HepG2 (cell line): ENCODE measurements around the gene CLDN3. TPM values are rescaled to one million over a fixed set of nuclear protein-coding genes. Genes with fewer than 3 reads are reported as not detected.
A peak's percentile ranks its signal among the peaks of the same experiment; 100 is the strongest.

Experiments used
- CHD4 ChIP-seq: fragments of 200-600 bp; sonication (generic); IDR thresholded peaks from 2 replicates; pipeline ENCODE4 v1.7.0; 2017; ENCODE audit warnings: mild to moderate bottlenecking, low read length, borderline replicate concordance
- GATA4 ChIP-seq: sonication (generic); IDR thresholded peaks from 2 replicates; pipeline ENCODE4 v1.6.1; 2016; ENCODE audit warnings: antibody characterized with exemption, low read depth, borderline replicate concordance
- MBD4 ChIP-seq: IDR thresholded peaks from 2 replicates; pipeline ENCODE4 v1.6.1; 2012; ENCODE audit warnings: low read length, inconsistent platforms, borderline replicate concordance
- MEIS1 ChIP-seq: sonication (generic); formaldehyde crosslinking; IDR thresholded peaks from 2 replicates; pipeline ENCODE4 v1.9.0; 2021; ENCODE audit warnings: mild to moderate bottlenecking, missing genetic modification reagents, moderate library complexity, borderline replicate concordance
- MYC ChIP-seq: sonication (generic); formaldehyde crosslinking; IDR thresholded peaks from 2 replicates; pipeline ENCODE4 v1.9.0; 2021; ENCODE audit warnings: missing genetic modification reagents, borderline replicate concordance
- NFIB ChIP-seq: sonication (generic); formaldehyde crosslinking; IDR thresholded peaks from 2 replicates; pipeline ENCODE4 v1.9.0; 2021; ENCODE audit warnings: missing genetic modification reagents, mild to moderate bottlenecking, borderline replicate concordance
- RBM39 ChIP-seq: fragments of 200-400 bp; formaldehyde crosslinking; IDR thresholded peaks from one replicate; pipeline ENCODE4 v1.6.1; 2018; ENCODE audit warnings: antibody characterized with exemption, mild to moderate bottlenecking, low read depth, low read length; ENCODE audit not compliant: poor library complexity, severe bottlenecking
- RNF2 ChIP-seq: fragments of 450-650 bp; conservative IDR thresholded peaks from 2 replicates; pipeline ENCODE4 v1.6.1; 2016; ENCODE audit warnings: low read depth
- SMARCC2 ChIP-seq: fragments of 450-650 bp; IDR thresholded peaks from 2 replicates; pipeline ENCODE4 v1.6.1; 2017; ENCODE audit warnings: antibody characterized with exemption, mild to moderate bottlenecking
- SP5 ChIP-seq: IDR thresholded peaks from 2 replicates; pipeline ENCODE4 v1.6.1; 2016; ENCODE audit warnings: low read depth, borderline replicate concordance
- ZBTB42 ChIP-seq: sonication (generic); formaldehyde crosslinking; IDR thresholded peaks from 2 replicates; pipeline ENCODE4 v1.5.0; 2020; ENCODE audit warnings: mild to moderate bottlenecking, missing genetic modification reagents
- ZNF20 ChIP-seq: sonication (generic); formaldehyde crosslinking; IDR thresholded peaks from 2 replicates; pipeline ENCODE4 v1.4.0; 2020; ENCODE audit warnings: mild to moderate bottlenecking, moderate library complexity, missing genetic modification reagents
- ZNF274 ChIP-seq: sonication (generic); formaldehyde crosslinking; IDR thresholded peaks from 2 replicates; pipeline ENCODE4 v1.5.1; 2020; ENCODE audit warnings: mild to moderate bottlenecking, missing genetic modification reagents
- ZNF282 ChIP-seq: fragments of 450-650 bp; IDR thresholded peaks from 2 replicates; pipeline ENCODE4 v1.6.1; 2018; ENCODE audit not compliant: partially characterized antibody
- ZNF430 ChIP-seq: sonication (generic); formaldehyde crosslinking; IDR thresholded peaks from 2 replicates; pipeline ENCODE4 v1.9.0; 2021; ENCODE audit warnings: mild to moderate bottlenecking, missing genetic modification reagents
- ZNF562 ChIP-seq: sonication (generic); formaldehyde crosslinking; IDR thresholded peaks from 2 replicates; pipeline ENCODE4 v1.8.0; 2022; ENCODE audit warnings: missing genetic modification reagents, borderline replicate concordance
- ZNF792 ChIP-seq: IDR thresholded peaks from 2 replicates; pipeline ENCODE4 v1.6.1; 2016
- ZNF879 ChIP-seq: sonication (generic); formaldehyde crosslinking; IDR thresholded peaks from 2 replicates; pipeline ENCODE4 v1.8.1; 2023; ENCODE audit warnings: missing genetic modification reagents
- polyA plus RNA-seq, 8 experiments: library from polyadenylated mRNA; depleted of rRNA in 3 of 8; stranded (reverse) in 7 of 8; unstranded in 1 of 8; fragments of >200 nt; fragmentation: Illumina TruSeq in 4 of 8; extraction: Trizol in 4 of 8; gene quantifications; 2 replicates each; pipeline versions ENCODE4 v1.2.1 to v1.2.3, GENCODE V29; 2011 to 2016; ENCODE audit warnings: low read depth in 4 of 8, missing spikeins in 1 of 8, mixed read lengths in 1 of 8; ENCODE audit not compliant: insufficient read depth in 1 of 8
- total RNA-seq, 5 experiments: library from RNA; depleted of rRNA; stranded (reverse); fragments of >200 nt; fragmentation: Illumina TruSeq; extraction: Trizol; gene quantifications; 2 replicates each; pipeline ENCODE4 v1.2.3, GENCODE V29; 2016; ENCODE audit warnings: low read depth in 1 of 5
- TF ChIP-seq, protein P1 (sequence below): sonication (generic); formaldehyde crosslinking; IDR thresholded peaks from 2 replicates; pipeline ENCODE4 v1.5.0; 2020; ENCODE audit warnings: mild to moderate bottlenecking, missing genetic modification reagents
- TF ChIP-seq, protein P2 (sequence below): sonication (generic); formaldehyde crosslinking; IDR thresholded peaks from 2 replicates; pipeline ENCODE4 v1.5.1; 2020; ENCODE audit warnings: missing genetic modification reagents, mild to moderate bottlenecking, borderline replicate concordance
- TF ChIP-seq, protein P3 (sequence below): sonication (generic); formaldehyde crosslinking; IDR thresholded peaks from 2 replicates; pipeline ENCODE4 v1.4.0; 2020; ENCODE audit warnings: missing genetic modification reagents
- TF ChIP-seq, protein P4 (sequence below): sonication (generic); formaldehyde crosslinking; IDR thresholded peaks from 2 replicates; pipeline ENCODE4 v1.4.0; 2020; ENCODE audit warnings: missing genetic modification reagents; ENCODE audit errors: not compliant biosample characterization
- TF ChIP-seq, protein P5 (sequence below): sonication (generic); formaldehyde crosslinking; IDR thresholded peaks from 2 replicates; pipeline ENCODE4 v1.8.0; 2022; ENCODE audit warnings: mild to moderate bottlenecking, missing genetic modification reagents, moderate library complexity

CLDN3 gene
- total and polyA plus RNA-seq, 2 of the 13 experiments (the other 11 are each of a cell fraction or from before 2014, with no cell fraction given): 0.31 to 0.51 TPM

DNA sequence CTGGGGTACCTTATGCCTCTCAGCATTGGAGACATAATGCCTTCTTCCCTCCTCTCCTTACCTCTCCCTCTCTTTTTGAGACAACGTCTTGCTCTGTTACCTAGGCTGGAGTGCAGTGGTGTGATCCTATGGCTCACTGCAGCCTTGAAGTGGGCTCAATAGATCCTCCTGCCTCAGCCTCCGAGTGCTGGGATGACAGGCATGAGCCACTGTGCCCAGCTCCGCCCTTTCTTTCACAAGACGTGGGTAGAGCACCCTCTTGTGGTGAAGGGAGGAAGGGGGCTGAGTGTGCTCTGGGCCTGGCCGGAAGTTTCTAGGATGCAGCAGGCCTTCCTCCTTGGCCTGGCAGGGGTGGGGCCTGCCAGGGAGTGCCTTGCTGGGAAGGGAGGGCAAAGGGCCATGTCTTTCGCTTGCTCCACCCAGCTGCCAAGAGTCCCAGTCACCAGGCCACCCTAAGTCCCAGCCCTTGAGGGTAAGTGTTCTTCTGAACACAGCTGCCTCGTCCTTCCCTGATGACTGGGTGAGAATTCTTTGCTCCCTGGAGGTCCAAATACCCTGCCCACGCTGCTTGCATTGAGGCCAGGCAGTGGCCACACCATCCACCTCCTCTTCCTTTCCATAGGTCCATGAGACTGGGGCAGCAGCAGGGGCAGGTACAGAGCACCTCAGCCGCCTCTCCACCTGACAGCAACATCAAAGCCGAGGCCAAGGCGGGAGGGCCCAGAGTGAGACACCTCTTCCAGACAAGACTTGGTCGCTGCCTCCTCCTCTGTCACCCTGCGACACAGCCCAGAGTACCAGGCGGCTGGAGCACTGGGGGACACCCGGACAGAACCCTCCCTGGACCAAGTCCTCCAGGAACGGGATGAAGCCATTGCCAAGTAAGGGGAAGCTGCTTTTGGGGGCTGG lies 35.2 kb downstream of the CLDN3 start (continued):
- TF ChIP-seq, protein P1, sequence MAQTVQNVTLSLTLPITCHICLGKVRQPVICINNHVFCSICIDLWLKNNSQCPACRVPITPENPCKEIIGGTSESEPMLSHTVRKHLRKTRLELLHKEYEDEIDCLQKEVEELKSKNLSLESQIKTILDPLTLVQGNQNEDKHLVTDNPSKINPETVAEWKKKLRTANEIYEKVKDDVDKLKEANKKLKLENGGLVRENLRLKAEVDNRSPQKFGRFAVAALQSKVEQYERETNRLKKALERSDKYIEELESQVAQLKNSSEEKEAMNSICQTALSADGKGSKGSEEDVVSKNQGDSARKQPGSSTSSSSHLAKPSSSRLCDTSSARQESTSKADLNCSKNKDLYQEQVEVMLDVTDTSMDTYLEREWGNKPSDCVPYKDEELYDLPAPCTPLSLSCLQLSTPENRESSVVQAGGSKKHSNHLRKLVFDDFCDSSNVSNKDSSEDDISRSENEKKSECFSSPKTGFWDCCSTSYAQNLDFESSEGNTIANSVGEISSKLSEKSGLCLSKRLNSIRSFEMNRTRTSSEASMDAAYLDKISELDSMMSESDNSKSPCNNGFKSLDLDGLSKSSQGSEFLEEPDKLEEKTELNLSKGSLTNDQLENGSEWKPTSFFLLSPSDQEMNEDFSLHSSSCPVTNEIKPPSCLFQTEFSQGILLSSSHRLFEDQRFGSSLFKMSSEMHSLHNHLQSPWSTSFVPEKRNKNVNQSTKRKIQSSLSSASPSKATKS (CRISPR knock-in tag): no peak
- no peak for TF ChIP-seq RBM39
- no peak for TF ChIP-seq ZNF20
- TF ChIP-seq ZBTB42 (CRISPR knock-in tag): no peak
- TF ChIP-seq MYC (CRISPR knock-in tag): peak; percentile 32; the same call in 1 of the 2 replicates
- no peak for TF ChIP-seq ZNF274
- no peak for TF ChIP-seq RNF2
- TF ChIP-seq NFIB (CRISPR knock-in tag): no peak
- no peak for TF ChIP-seq ZNF282
- TF ChIP-seq, protein P2, sequence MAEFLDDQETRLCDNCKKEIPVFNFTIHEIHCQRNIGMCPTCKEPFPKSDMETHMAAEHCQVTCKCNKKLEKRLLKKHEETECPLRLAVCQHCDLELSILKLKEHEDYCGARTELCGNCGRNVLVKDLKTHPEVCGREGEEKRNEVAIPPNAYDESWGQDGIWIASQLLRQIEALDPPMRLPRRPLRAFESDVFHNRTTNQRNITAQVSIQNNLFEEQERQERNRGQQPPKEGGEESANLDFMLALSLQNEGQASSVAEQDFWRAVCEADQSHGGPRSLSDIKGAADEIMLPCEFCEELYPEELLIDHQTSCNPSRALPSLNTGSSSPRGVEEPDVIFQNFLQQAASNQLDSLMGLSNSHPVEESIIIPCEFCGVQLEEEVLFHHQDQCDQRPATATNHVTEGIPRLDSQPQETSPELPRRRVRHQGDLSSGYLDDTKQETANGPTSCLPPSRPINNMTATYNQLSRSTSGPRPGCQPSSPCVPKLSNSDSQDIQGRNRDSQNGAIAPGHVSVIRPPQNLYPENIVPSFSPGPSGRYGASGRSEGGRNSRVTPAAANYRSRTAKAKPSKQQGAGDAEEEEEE: no peak
- no peak for TF ChIP-seq CHD4
- no peak for TF ChIP-seq ZNF792 (CRISPR knock-in tag)
- TF ChIP-seq SMARCC2: no peak
- no peak for TF ChIP-seq ZNF430 (CRISPR knock-in tag)
- no peak for TF ChIP-seq GATA4
- TF ChIP-seq MEIS1 (CRISPR knock-in tag): 0 out of 2 replicates have a peak, but pooled peaks have one; percentile 37
- no peak for TF ChIP-seq MBD4
- TF ChIP-seq ZNF562: no peak
- TF ChIP-seq, protein P3, sequence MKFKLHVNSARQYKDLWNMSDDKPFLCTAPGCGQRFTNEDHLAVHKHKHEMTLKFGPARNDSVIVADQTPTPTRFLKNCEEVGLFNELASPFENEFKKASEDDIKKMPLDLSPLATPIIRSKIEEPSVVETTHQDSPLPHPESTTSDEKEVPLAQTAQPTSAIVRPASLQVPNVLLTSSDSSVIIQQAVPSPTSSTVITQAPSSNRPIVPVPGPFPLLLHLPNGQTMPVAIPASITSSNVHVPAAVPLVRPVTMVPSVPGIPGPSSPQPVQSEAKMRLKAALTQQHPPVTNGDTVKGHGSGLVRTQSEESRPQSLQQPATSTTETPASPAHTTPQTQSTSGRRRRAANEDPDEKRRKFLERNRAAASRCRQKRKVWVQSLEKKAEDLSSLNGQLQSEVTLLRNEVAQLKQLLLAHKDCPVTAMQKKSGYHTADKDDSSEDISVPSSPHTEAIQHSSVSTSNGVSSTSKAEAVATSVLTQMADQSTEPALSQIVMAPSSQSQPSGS (CRISPR knock-in tag): no peak
- TF ChIP-seq SP5: peak; percentile 98
- TF ChIP-seq, protein P4, sequence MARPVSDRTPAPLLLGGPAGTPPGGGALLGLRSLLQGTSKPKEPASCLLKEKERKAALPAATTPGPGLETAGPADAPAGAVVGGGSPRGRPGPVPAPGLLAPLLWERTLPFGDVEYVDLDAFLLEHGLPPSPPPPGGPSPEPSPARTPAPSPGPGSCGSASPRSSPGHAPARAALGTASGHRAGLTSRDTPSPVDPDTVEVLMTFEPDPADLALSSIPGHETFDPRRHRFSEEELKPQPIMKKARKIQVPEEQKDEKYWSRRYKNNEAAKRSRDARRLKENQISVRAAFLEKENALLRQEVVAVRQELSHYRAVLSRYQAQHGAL (CRISPR knock-in tag): no peak
- TF ChIP-seq, protein P5, sequence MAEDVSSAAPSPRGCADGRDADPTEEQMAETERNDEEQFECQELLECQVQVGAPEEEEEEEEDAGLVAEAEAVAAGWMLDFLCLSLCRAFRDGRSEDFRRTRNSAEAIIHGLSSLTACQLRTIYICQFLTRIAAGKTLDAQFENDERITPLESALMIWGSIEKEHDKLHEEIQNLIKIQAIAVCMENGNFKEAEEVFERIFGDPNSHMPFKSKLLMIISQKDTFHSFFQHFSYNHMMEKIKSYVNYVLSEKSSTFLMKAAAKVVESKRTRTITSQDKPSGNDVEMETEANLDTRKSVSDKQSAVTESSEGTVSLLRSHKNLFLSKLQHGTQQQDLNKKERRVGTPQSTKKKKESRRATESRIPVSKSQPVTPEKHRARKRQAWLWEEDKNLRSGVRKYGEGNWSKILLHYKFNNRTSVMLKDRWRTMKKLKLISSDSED (CRISPR knock-in tag): no peak
- TF ChIP-seq ZNF879: no peak
